Left hindlimb (tissue), 1 donor: ENCODE measurements around the gene FUCA2.
"Not testable (repeated sequence)": the region's sequence is repeated elsewhere in the genome, so short reads cannot be mapped to it uniquely, and the experiment has no call there.

Experiments
- DNase-seq: peaks from one replicate; pipeline ENCODE4 v3.0.0-alpha.2; 2018

The FUCA2 gene

GRCh38 chr6:143535189-143535614 is 23.7 kb upstream of the FUCA2 start:
- no peak for DNase-seq

DNA sequence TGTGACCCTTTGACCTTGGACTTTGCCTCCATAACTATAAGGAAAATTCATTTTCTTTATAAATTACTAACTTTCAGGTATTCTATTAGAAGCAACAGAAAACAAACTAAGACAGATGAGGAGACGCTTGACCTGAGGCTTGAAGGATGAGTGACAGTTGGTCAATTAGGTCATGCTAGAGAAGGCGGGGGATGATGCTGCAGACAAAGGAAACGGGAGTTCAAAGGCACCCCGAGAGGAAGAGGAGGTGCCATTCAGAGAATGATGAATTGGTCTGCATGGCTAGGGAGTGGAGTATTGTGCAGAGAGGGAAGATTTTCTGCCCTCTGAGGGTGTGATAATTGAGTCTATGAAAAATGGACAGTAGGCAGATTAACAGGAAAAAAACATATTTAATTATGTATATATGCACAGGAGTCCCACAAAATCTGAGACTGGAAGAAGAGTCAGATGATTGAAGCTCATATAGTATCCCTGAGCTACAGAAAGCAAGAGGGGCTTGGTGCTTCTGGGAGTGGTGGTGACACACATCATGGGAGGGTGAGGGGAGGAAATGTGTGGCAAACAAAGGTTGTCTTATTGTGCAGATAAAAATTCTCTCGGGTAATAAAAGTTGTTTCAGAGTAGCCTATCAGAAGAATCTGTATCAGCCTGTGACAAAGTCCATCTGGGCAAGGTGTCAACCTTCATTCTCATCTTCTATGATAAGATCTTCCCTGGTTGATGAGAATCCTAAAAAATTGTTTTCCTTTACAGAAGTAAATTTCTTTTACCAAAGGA is 20.4 kb upstream of the FUCA2 start:
- DNase-seq, result no peak

DNA sequence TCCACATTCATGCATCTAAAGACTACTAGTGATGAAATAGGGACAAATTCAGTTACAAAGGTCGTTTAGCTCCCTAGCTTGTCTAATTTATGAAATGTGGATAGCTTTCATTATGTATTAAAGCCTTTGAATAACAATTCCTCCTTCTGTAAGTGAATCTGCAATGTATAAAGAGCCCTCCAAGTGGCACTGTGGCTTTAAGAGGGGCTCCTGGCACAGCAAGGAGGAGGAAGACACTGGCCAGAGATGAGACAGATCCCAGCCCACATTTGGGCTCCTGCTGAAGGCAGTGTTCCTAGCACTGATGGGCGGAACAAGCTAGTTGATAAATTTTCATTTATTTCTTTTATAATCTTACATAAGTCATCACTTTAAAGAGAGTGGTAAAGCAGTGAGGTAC is 17.6 kb upstream of the FUCA2 start:
- DNase-seq, result no peak

DNA sequence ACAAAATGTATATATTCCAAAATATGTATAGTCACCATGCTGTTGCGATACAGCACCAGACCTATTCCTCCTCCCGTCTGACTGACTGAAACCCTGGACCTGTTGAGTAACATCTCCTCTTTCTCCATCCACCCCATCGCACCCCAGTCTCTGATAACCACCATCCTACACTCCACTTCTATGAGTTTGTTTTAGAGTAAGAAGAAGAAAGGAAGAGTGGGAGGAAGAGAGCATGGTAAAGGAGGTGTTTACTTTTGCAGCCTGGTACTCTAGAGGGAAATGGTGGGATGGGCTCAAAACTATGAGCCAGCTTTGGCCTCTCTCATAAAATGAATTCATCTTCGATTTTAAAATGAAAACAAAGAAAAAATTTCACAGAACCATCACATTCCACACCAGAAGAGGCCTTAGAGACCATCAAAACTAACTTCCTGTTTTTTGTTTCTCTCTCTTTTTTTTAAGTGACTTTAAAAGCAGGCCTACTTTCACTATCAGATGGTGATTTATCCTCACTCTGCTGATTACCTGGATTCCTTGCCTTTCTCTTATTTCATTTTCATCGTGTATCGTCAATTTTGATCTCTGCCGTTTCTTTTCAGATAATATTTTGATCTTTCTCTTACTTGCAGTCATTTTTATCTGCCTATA is 16.8 kb upstream of the FUCA2 start:
- no peak for DNase-seq

DNA sequence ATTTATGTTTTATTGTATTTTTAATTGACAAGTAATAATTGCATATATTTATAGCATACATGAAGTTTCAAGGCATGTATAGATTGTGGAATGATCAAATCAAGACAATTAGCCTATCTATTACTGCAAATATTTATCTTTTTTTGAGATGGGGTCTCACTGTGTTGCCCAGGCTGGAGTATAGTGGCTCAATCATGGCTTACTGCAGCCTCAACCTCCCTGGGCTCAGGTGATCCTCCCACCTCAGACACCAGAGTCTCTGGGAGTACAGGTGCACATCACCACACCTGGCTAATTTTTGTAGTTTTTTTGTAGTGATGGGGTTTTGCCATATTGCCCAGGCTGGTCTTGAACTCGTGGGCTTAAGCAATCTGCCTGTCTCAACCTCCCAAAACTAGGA is 16.2 kb upstream of the FUCA2 start:
- DNase-seq, result no peak

- no peak for DNase-seq
These were observed 13.8 kb upstream of the FUCA2 start for GRCh38 chr6:143525356-143525755.

GRCh38 chr6:143522039-143522600 is 10.6 kb upstream of the FUCA2 start:
- DNase-seq, result no peak

DNA sequence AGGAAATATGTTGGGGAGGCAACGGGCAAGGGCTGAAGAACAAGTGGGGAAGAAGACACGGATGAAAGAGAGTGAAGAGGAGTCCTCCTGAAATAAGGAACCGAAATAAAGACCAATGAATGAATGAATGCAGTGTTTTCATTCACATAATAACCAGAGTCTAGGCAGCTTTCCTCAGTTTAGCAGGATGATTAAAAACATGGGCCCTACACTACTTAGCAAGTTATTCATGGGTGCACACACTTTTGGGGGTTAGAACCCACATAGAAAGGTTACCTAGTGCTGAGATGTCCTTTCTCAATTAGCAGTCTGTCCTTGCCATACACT is 5.9 kb upstream of the FUCA2 start:
- no peak for DNase-seq

DNA sequence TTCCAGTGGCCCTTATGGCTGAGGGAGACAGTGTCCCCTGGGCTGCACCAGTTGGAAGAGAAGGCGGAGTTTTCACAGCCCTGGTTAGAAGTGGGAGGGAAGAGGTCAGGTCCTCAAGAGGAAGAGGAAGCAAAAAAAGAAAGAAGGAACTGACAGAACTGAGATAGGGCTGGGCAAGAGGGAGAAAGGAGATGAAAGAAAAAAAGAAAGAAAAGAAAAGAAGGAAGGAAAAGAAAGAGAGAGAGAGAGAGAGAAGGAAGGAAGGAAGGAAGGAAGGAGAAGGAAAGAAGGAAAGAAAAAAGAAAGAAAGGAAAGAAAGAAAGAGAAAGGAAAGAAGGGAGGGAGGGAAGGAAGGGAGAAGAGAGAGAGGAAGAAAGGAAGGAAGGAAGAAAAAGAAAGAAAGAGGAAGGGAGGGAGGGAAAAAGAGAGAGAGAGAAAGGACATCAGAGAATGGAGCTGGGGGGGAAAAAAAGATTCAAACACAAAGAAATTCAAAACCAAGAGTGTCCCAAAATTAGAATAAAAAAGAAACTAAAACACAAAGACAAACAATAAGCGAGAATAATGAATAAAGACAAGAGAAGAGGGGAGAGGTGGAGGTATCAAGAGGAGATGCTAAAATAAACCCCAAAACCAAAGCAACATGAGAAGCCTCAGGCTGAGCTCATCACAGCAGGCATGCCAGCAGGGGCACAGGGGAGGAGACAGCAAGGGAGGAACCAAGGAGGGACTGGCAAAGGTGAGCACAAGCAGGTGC is 5.3 kb upstream of the FUCA2 start:
- no peak for DNase-seq

DNA sequence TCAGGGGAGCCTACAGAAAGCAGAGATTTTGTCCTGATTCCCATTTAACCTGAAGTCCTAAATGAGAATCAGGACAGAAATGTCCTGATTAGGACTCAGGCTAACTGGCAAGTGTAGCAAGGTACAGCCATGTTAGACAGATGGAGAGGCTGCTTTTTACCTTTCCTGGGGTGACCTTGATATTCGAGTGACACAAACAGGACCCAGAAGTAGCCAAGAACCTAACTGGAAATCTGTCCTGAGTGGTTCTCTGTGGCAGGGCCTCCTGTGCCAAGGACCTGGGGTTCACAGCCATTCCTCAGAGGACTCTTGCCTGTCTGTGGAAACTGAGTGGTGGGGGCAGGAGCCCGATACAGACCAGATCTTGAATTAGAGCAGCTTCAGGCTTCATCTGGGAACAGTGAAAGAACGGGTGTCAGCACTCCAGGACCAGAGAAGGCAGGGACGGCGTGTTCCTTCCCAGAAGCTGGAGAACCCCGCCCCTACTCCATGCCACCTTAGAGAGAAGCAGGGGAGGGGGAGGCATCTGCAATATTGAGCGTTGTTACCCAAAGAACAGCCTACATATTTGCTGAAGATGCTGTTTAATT is 4.3 kb upstream of the FUCA2 start:
- DNase-seq, result no peak

GRCh38 chr6:143515061-143515760 is 3.7 kb upstream of the FUCA2 start:
- DNase-seq, result peak; percentile 72

DNA sequence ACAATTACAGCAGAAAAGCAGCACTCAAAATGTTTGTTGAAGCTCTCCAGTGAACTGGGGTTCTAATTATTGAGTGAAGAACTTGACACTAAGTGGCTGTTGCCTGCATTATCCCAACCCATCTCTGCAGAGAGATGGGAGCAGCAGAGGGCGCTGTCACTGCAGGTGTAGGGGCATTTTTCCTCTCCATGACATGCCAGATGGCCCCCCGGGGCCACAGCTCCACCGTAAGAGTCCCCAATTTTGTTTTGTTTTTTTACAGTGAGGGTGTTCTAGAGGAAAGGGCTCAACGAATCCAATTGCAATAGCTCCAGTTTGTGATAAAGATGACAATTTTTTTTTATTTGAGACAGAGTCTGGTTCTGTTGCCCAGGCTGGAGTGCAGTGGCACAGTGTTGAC is 1.9 kb upstream of the FUCA2 start:
- no peak for DNase-seq

DNA sequence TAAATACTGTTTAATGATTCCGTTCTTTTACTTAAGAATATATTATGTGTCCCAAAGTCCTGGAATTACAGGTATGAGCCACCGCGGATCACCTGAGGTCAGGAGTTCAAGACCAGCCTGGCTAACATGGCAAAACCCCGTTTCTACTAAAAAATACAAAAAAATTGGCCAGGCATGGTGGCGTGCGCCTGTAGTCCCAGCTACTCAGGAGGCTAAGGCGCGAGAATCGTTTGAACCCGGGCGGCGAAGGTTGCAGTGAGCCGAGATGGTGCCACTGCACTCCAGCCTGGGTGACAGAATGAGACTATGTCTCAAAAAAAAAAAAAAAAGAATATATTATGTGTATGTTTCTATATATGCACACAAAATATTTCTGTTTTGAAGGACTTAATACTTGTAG is 1.2 kb downstream of the FUCA2 start:
- DNase-seq, result not testable (repeated sequence)

- DNase-seq, result no peak
These were observed 4.0 kb downstream of the FUCA2 start for GRCh38 chr6:143507358-143508145.

- DNase-seq, result no peak
These were observed 4.9 kb downstream of the FUCA2 start for GRCh38 chr6:143506620-143507019.

GRCh38 chr6:143506199-143506598 is 5.3 kb downstream of the FUCA2 start:
- no peak for DNase-seq

DNA sequence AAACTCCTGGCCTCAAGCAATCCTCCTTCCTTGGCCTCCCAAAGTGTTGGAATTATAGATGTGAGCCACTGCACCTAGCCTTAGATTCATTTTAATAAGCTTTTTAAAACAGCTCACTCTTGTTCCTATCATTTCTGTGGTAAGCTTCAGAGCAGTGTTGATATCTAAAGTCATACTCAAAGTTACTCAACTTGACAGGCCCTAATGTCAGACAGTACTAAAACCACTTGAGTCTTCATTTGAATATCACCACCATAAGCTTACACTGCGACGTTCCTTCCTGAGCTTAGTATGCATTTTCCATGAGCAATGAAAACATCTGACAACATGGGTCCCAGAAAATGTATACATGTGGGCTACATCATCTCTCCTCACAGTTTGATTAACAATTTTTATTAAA is 6.0 kb downstream of the FUCA2 start:
- DNase-seq, result no peak

GRCh38 chr6:143505111-143505510 is 6.4 kb downstream of the FUCA2 start:
- no peak for DNase-seq

DNA sequence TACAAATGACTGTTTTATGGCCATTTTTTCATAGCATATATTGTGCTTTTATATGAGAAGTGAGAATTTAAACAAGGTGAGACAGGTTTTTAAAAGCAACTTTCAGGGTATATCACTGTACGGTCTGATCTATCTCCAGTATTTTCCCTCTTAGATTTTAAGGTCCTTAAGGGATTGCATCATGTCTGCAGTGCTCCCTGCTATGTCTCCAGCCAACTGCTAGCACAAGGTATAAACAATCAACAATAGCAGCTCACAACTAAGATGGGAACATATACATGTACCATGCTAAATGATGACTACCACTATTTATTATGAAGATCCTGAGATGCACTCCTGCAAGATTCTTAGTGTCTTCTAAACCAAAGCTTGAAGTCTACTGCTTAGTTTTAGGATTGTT is 7.2 kb downstream of the FUCA2 start:
- DNase-seq, result no peak

GRCh38 chr6:143501851-143502250 is 9.7 kb downstream of the FUCA2 start:
- DNase-seq, result no peak

- no peak for DNase-seq
These were observed 13.1 kb downstream of the FUCA2 start for GRCh38 chr6:143498428-143498827.

DNA sequence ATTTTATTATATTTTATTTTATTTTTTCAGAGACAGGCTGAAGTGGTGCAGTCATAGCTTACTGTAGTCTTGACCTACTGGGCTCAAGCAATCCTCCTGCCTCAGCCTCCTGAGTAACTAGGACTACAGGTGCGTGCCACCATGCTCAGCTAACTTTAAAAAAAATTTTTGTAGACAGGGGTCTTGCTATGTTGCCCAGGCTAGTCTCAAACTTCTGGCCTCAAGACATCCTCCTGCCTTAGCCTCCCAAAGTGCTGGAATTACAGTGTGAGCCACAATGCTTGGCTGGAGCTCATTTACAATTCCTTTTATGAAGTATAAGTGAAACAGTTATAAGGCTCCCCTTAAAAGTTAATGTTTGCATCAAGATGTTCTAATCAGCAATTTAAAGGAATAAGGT is 14.5 kb downstream of the FUCA2 start:
- DNase-seq, result no peak
